HCT116 (cell line): ENCODE data around the gene FAM193B. TPM values are rescaled to one million over a fixed set of nuclear protein-coding genes. Genes with fewer than 3 reads are reported as not detected.

Experiments used
- ATAC-seq: fragments of 200-7000 bp; cut with Tn5 transposase; 2 replicates; pipeline ENCODE4 v1.9.1; 2020; ENCODE audit warnings: mild to moderate bottlenecking, moderate library complexity
- BruUV-seq: library from RNA; stranded (reverse); fragments of 400-500 nt; replicated peaks from 2 replicates; lab custom pipeline; 2021; lab: Mats Ljungman, UMichigan
- CTCF ChIA-PET: fragments of 300-600 bp; sonication (Branson Sonifier 250); formaldehyde crosslinking; loops from one replicate; lab custom pipeline; 2021; ENCODE audit warnings: antibody characterized with exemption; lab: Charles Lee
- POLR2A ChIA-PET: fragments of 300-600, 350-600 bp; sonication (Branson Sonifier 250); formaldehyde crosslinking; loops from one replicate; lab custom pipeline; 2021; ENCODE audit warnings: antibody characterized with exemption; lab: Charles Lee
- RAD21 ChIA-PET, 2 experiments: fragments of 300-600 bp; sonication (Branson Sonifier 250); formaldehyde crosslinking; loops; one replicate each; lab custom pipeline; 2023; ENCODE audit warnings: low total read pairs in 2 of 2; ENCODE audit not compliant: uncharacterized antibody in 2 of 2, unreplicated experiment in 2 of 2, low non-redundant PET in 1 of 2; lab: Charles Lee
- DNase-seq: peaks from one replicate; pipeline ENCODE4 v3.0.0-alpha.2; 2010; ENCODE audit warnings: low read depth, low spot score
- H2AFZ ChIP-seq: fragments of 200-600 bp; shearing (Covaris generic), sonication (generic); 2 replicates; pipeline ENCODE4 v1.6.1; 2017; ENCODE audit warnings: low read depth, mixed run types, mixed read lengths, antibody characterized with exemption, low read length; ENCODE audit not compliant: poor library complexity, severe bottlenecking
- H3K27ac ChIP-seq: 2 replicates; pipeline ENCODE4 v1.5.1; 2012; ENCODE audit warnings: low read depth, low read length
- H3K27me3 ChIP-seq: fragments of 200-600 bp; sonication (generic); 2 replicates; pipeline ENCODE4 v1.6.1; 2016; ENCODE audit warnings: mixed run types, low read length, mixed read lengths; ENCODE audit not compliant: insufficient read depth
- H3K36me3 ChIP-seq, 2 experiments: fragments of 200-500 bp in 1 of 2; fragments of 200-600 bp in 1 of 2; sonication (Bioruptor generic) in 1 of 2; sonication (generic) in 1 of 2; 2 replicates each; pipeline versions ENCODE4 v1.5.1 to v1.6.1; 2014 to 2016; ENCODE audit warnings: low read length in 2 of 2, inconsistent platforms in 1 of 2, mixed read lengths in 1 of 2, mixed run types in 1 of 2; ENCODE audit not compliant: insufficient read depth in 2 of 2, control insufficient read depth in 1 of 2
- H3K4me1 ChIP-seq, 2 experiments: fragments of 200-600 bp in 1 of 2; sonication (generic) in 1 of 2; 2 replicates each; pipeline versions ENCODE4 v1.5.1 to v1.6.1; 2012 to 2017; ENCODE audit warnings: low read length in 2 of 2, inconsistent platforms in 1 of 2, mild to moderate bottlenecking in 1 of 2, mixed read lengths in 1 of 2, mixed run types in 1 of 2, moderate library complexity in 1 of 2; ENCODE audit not compliant: insufficient read depth in 2 of 2, control insufficient read depth in 1 of 2
- H3K4me2 ChIP-seq: fragments of 200-600 bp; sonication (generic); 2 replicates; pipeline ENCODE4 v1.6.1; 2017; ENCODE audit warnings: mixed run types, low read length, mixed read lengths
- H3K4me3 ChIP-seq, 2 experiments: fragments of 200-600 bp in 1 of 2; sonication (generic) in 1 of 2; replicated peaks in 1 of 2; 2 replicates each; pipeline ENCODE4 v1.5.1; 2011 to 2016; ENCODE audit warnings: low read length in 2 of 2, control low read depth in 1 of 2, low read depth in 1 of 2, mild to moderate bottlenecking in 1 of 2, mixed read lengths in 1 of 2, mixed run types in 1 of 2
- H3K79me2 ChIP-seq: fragments of 200-600 bp; sonication (generic); 2 replicates; pipeline ENCODE4 v1.6.1; 2017; ENCODE audit warnings: mild to moderate bottlenecking, mixed run types, low read length, moderate library complexity, mixed read lengths; ENCODE audit not compliant: insufficient read depth
- H3K9ac ChIP-seq: fragments of 200-600 bp; sonication (generic); 2 replicates; pipeline ENCODE4 v1.6.1; 2016; ENCODE audit warnings: low read length, mixed read lengths
- H3K9me2 ChIP-seq: fragments of 200-600 bp; sonication (generic), shearing (Covaris generic); 2 replicates; pipeline ENCODE4 v1.6.1; 2017; ENCODE audit warnings: mixed run types, mild to moderate bottlenecking, moderate library complexity; ENCODE audit not compliant: insufficient read depth
- H3K9me3 ChIP-seq, 2 experiments: fragments of 200-500 bp in 1 of 2; fragments of 200-600 bp in 1 of 2; sonication (Bioruptor generic) in 1 of 2; sonication (generic) in 1 of 2; 2 replicates each; pipeline ENCODE4 v1.6.1; 2014 to 2017; ENCODE audit warnings: low read length in 2 of 2, mixed read lengths in 2 of 2, inconsistent platforms in 1 of 2, low read depth in 1 of 2, mild to moderate bottlenecking in 1 of 2, mixed run types in 1 of 2, moderate library complexity in 1 of 2; ENCODE audit not compliant: control insufficient read depth in 1 of 2, insufficient read depth in 1 of 2
- H4K20me1 ChIP-seq: fragments of 200-600 bp; sonication (generic), shearing (Covaris generic); 2 replicates; pipeline ENCODE4 v1.6.1; 2017; ENCODE audit warnings: mixed run types, mild to moderate bottlenecking, moderate library complexity; ENCODE audit not compliant: insufficient read depth
- CBX3 ChIP-seq: IDR thresholded peaks from 2 replicates; pipeline ENCODE4 v1.6.1; 2012; ENCODE audit warnings: low read depth
- CEBPB ChIP-seq: IDR thresholded peaks from 2 replicates; pipeline ENCODE4 v1.6.1; 2012; ENCODE audit warnings: low read depth
- CTCF ChIP-seq, 3 experiments: fragments of 200-600 bp in 1 of 3; sonication (generic) in 1 of 3; IDR thresholded peaks in 2 of 3; conservative IDR thresholded peaks in 1 of 3; 2 replicates each; pipeline ENCODE4 v1.5.1; 2012 to 2017; ENCODE audit warnings: low read depth in 2 of 3, low read length in 2 of 3, antibody characterized with exemption in 1 of 3, borderline replicate concordance in 1 of 3, control low read depth in 1 of 3, mild to moderate bottlenecking in 1 of 3, mixed read lengths in 1 of 3, mixed run types in 1 of 3, moderate library complexity in 1 of 3; ENCODE audit not compliant: insufficient read depth in 1 of 3
- ELF1 ChIP-seq: IDR thresholded peaks from 2 replicates; pipeline ENCODE4 v1.6.1; 2012; ENCODE audit warnings: low read depth, borderline replicate concordance
- EZH2 ChIP-seq: fragments of 200-600 bp; sonication (generic); IDR thresholded peaks from 2 replicates; pipeline ENCODE4 v1.6.1; 2017; ENCODE audit warnings: antibody characterized with exemption, mixed run types
- POLR2AphosphoS5 ChIP-seq: IDR thresholded peaks from 2 replicates; pipeline ENCODE4 v1.6.1; 2011; ENCODE audit warnings: mild to moderate bottlenecking, low read depth, low read length, moderate library complexity
- REST ChIP-seq: IDR thresholded peaks from 2 replicates; pipeline ENCODE4 v1.6.1; 2012; ENCODE audit warnings: low read depth
- TCF7L2 ChIP-seq: IDR thresholded peaks from 2 replicates; pipeline ENCODE4 v1.7.0; 2011; ENCODE audit warnings: borderline replicate concordance, inconsistent platforms; ENCODE audit not compliant: insufficient read depth, insufficient read length; ENCODE audit errors: extremely low read depth
- intact Hi-C: fragments of 100-400 bp; cut with micrococcal nuclease; formaldehyde crosslinking; loops from 2 replicates; pipeline ENCODE4 v1.10.0; 2022
- total RNA-seq: library from RNA; stranded (reverse); gene quantifications from one replicate; pipeline ENCODE4 v1.2.1, GENCODE V29; 2021; ENCODE audit not compliant: unreplicated experiment
- TF ChIP-seq, protein P1 (sequence below): IDR thresholded peaks from 2 replicates; pipeline ENCODE4 v1.6.1; 2012

FAM193B gene
- total RNA-seq, 1 experiment from 2014 or later: 54.0 TPM

DNA sequence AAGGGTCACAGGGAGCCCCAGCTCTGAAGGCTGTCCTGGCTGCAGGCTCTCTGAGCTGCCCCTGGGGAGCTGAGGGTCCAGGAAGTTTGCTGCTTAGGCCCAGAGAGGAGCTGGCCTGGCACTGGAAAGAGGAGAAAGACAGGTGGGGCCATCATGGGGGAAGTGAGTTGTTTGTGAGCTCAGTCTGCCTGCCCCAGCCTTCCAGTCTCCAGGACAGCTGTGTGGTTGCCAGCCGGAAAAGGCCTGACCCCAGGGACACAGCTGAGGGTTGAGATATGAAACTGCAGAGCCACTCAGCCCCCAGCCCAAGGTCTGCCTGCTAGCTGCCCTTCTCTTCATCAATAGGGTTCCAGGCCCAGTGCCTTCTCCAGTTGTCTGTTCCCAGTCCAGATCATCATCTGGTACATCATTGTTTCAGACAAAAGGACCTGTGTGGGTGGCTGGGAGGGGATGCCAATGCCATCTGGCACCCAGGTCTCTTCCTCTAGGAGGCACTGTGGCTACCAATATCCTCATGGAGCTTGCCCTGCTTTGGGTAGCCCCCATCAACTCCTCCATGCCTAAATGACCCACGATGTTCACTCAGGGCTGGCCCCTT is 33.3 kb downstream of the FAM193B start:
- CTCF ChIA-PET: no interaction called here
- Histone ChIP-seq H3K27me3 (no peaks in the 10 kb centered on the region), H3K79me2 (peaks cover 15% of the 10 kb centered on the region), H3K4me1 (peaks cover 6 to 13% of the 10 kb centered on the region in 2 experiments; a peak in 3 of 4 replicates), H3K4me3 (no peak overlapping the region), H3K4me2 (no peak overlapping the region), H3K9ac (no peak overlapping the region), H3K27ac (no peak overlapping the region; the same call in 1 of the 2 replicates), H2AFZ (no peak overlapping the region), H3K36me3 (peaks cover 13 to 30% of the 10 kb centered on the region in 2 experiments; a peak in 3 of 4 replicates), H3K9me3 (no peaks in the 10 kb centered on the region), H3K9me2 (no peaks in the 10 kb centered on the region), H4K20me1 (no peaks in the 10 kb centered on the region)
- POLR2A ChIA-PET: no interaction called here
- RAD21 ChIA-PET: no interaction called here
- ATAC-seq: no peak
- no TSS peak for BruUV-seq
- TF ChIP-seq ELF1 (no peak), POLR2AphosphoS5 (no peak), CTCF (IDR thresholded peaks at IDR 0.05 in 2 of 3, conservative IDR thresholded peaks at IDR 0.05 in 1 of 3; ENCODE audit: borderline replicate concordance in 1 of 3, insufficient read depth in 1 of 3, low read depth in 2 of 3, low read length in 2 of 3) (peak in 1 of 3 experiments; percentile 32; a peak in 1 of 6 replicates)
- intact Hi-C loops: no loop called here
- no peak for DNase-seq

- Histone ChIP-seq H4K20me1 (no peaks in the 10 kb centered on the region), H3K9me2 (no peaks in the 10 kb centered on the region), H3K4me2 (no peak overlapping the region), H3K4me1 (peaks cover 11 to 20% of the 10 kb centered on the region in 2 experiments; a peak in 3 of 4 replicates), H3K27me3 (no peaks in the 10 kb centered on the region), H3K4me3 (no peak overlapping the region), H3K79me2 (peaks cover 22% of the 10 kb centered on the region), H3K9ac (no peak overlapping the region), H3K27ac (no peak overlapping the region), H3K36me3 (peaks cover 10 to 37% of the 10 kb centered on the region in 2 experiments; a peak in 3 of 4 replicates), H3K9me3 (no peaks in the 10 kb centered on the region), H2AFZ (no peak overlapping the region)
- intact Hi-C loops: no loop called here
- DNase-seq: no peak
- ChIA-PET POLR2A (no interaction called here), RAD21 (no interaction called here), CTCF (no interaction called here)
- no TSS peak for BruUV-seq
- no peak for ATAC-seq
- no peak for TF ChIP-seq EZH2
- TF ChIP-seq CTCF (IDR thresholded peaks at IDR 0.05 in 2 of 3, conservative IDR thresholded peaks at IDR 0.05 in 1 of 3; ENCODE audit: borderline replicate concordance in 1 of 3, insufficient read depth in 1 of 3, low read depth in 2 of 3, low read length in 2 of 3): no peak
- TF ChIP-seq CBX3: no peak
- TF ChIP-seq CEBPB: no peak
- no peak for TF ChIP-seq REST
- no peak for TF ChIP-seq TCF7L2
- TF ChIP-seq, protein P1, sequence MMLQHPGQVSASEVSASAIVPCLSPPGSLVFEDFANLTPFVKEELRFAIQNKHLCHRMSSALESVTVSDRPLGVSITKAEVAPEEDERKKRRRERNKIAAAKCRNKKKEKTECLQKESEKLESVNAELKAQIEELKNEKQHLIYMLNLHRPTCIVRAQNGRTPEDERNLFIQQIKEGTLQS: no peak
Observed at GRCh38 chr5:177520271-177520670, 34.1 kb downstream of the FAM193B start.
